HEK293T (cell line): ENCODE results near the gene SPRTN.

Source experiments
- ARNT ChIP-seq: fragments of 450-650 bp; IDR thresholded peaks from 2 replicates; pipeline ENCODE4 v1.6.1; 2017; ENCODE audit warnings: mild to moderate bottlenecking
- BHLHE40 ChIP-seq: fragments of 450-650 bp; IDR thresholded peaks from 2 replicates; pipeline ENCODE4 v1.6.1; 2016; ENCODE audit warnings: mild to moderate bottlenecking, moderate library complexity, borderline replicate concordance
- CTBP1 ChIP-seq: fragments of 450-650 bp; IDR thresholded peaks from 2 replicates; pipeline ENCODE4 v1.6.1; 2016; ENCODE audit warnings: borderline replicate concordance
- ELF4 ChIP-seq: fragments of 450-650 bp; IDR thresholded peaks from 2 replicates; pipeline ENCODE4 v1.6.1; 2017; ENCODE audit warnings: antibody characterized with exemption
- FOXK2 ChIP-seq: fragments of 450-650 bp; IDR thresholded peaks from 2 replicates; pipeline ENCODE4 v1.6.1; 2016; ENCODE audit warnings: mild to moderate bottlenecking
- HDGF ChIP-seq: fragments of 450-650 bp; IDR thresholded peaks from 2 replicates; pipeline ENCODE4 v1.6.1; 2017; ENCODE audit warnings: antibody characterized with exemption, borderline replicate concordance
- PKNOX1 ChIP-seq: fragments of 450-650 bp; IDR thresholded peaks from 2 replicates; pipeline ENCODE4 v1.6.1; 2016
- SP1 ChIP-seq: fragments of 450-650 bp; IDR thresholded peaks from 2 replicates; pipeline ENCODE4 v1.6.1; 2017
- SUZ12 ChIP-seq: fragments of 450-650 bp; IDR thresholded peaks from 2 replicates; pipeline ENCODE4 v1.6.1; 2016; ENCODE audit warnings: mild to moderate bottlenecking

GRCh38 chr1:231364192-231364591 lies 26.1 kb downstream of the SPRTN start:
- no peak for TF ChIP-seq ELF4
- no peak for TF ChIP-seq ARNT
- TF ChIP-seq FOXK2, result no peak
- no peak for TF ChIP-seq SUZ12
- TF ChIP-seq PKNOX1, result no peak
- TF ChIP-seq SP1, result no peak
- no peak for TF ChIP-seq HDGF
- no peak for TF ChIP-seq BHLHE40
- no peak for TF ChIP-seq CTBP1
